CD4-positive, alpha-beta T cell treated with Interleukin-17A for 1 hour (primary cell): ENCODE results near the gene PLEKHA7.
"Not testable (repeated sequence)": the region's sequence is repeated elsewhere in the genome, so short reads cannot be mapped to it uniquely, and the experiment has no call there.

ENCODE experiments used
- DNase-seq: peaks from one replicate; pipeline ENCODE4 v3.0.0-alpha.2; 2020

PLEKHA7 gene

DNA sequence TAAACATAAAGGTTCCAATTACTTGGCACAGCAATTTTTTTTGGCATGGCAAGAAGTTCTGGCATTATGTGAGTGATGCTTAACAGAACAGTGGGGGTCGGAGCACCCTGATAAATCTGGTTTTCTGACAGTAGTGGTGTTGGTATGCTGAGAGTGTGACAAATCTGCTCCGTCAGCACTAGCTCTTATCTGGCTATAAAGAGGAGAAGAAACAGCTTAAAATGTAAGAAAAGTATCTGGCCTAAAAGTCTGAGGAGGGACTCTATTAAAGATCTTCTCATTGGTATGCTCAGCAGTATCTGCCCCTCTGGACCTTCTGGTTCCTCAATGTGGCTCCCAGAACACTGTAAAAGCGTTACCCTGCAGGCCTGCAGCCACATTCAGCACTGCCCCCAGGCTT is 137.4 kb downstream of the PLEKHA7 start:
- no peak for DNase-seq

DNA sequence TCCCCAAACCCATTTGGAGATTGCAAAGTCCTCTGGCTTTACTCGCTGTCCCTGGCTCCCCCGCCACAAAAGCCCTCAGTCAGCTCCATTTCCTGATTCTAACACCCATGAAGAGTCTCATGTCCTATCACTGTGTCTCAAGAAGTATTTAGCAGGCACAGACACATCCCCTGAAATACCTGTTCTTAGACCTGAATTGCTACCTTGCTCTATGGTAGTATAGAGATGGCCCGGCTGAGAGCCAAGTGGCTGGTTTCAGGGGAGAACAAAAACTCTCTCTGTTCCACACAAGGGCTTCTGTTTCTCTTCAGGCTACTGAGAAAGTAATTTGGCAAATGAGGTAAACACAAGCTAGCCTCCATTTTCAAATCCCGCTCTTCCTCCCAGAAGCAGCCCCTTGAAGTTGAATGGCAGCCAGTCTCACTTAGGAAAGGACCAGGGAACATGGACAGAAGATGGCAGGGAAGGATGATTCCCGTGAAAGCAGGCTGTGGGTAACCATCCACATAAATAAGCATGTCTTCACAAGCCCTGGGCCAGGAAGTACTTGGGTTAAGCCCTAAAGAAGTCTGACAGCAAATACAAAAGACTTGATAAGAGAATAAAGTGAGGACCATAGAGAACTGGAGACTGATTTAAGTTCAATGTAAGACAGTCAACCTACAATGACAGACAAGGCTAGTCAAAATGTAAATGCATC is 138.0 kb downstream of the PLEKHA7 start:
- DNase-seq: no peak

DNA sequence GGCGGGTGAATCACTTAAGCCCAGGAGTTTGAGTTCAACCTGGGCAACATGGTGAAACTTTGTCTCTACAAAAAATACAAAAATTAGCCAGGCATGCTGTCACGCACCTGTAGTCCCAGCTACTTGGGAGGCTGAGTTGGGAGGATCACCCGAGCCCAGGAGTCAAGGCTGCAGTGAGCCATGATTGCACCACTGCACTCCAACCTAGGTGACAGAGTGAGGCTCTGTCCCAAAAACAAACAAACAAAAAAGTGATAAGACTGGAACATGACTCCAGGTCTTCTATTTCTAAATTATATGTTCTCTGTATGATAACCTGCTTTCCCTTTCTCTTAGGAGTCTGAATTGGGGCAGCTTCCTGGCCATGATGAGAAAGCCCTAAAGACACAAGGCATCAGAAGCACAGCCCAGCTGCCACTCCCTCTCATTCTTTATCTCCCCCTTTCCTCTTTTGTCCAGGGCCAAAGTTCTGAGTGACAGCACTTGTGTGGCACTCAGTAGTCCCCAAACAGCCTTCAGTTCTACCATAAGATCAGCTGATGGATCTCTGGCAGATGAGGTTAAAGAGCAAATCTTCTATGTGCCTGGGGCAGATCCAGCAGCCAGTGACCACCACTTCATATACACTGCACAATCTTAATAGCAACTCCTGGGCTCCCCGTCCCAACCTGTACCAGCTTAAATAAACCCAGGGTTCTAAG is 139.8 kb downstream of the PLEKHA7 start:
- no peak for DNase-seq

DNA sequence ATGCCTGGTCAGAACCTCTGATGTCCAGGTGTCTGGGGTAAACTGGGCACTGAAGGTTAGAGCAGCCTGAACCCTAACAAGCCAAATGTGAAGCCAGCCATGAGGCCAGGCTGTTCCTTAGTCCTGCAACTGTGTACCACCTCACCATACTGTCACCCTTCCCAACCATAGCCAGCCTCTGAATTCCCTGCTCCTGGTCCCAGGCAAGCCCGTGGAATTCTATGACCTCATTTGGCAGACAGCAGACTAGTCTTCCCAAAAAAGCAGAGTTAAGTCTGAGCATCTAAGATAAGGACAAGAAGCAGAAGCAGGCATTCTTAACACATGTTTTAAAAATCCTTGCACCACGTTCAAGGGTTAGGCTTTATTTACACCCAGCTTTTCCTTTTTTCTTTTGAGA is 140.9 kb downstream of the PLEKHA7 start:
- DNase-seq: no peak

DNA sequence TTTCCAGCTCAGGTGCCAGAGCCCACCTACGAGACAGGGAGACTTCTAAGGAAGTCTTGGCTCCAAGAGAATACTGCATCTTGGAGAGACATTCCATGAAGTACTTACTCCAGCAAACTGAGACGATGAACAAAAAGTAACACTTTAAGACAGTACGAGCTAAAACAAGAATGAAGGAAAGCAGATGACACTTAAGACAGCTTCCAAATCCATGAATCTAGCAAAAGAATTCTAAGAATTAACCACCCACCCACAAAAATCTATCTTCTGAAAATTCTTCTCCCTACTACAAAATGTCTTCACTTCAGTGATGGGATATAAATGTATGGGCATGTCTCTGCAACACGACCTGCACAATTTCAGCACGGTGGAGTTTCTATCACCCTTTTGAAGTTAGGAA is 142.8 kb downstream of the PLEKHA7 start:
- no peak for DNase-seq

DNA sequence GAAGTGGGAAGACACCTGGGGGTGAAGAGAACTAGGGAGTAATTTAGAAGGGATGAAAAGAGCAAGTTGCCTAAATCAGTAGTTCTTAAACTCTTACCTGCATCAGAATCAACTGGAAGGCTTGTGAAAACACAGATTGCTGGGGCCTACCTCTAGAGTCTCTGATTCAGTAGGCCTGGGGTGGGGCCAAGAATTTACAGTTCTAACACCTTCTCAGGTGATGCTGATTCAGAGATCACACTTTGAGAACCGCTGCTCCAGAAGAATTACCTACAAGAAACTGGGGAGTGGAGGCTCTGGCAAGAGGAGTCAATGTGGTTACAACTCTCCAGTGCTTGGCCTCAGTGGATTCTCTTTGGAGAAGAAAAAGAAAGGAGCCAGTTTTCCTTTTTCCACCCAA is 147.1 kb downstream of the PLEKHA7 start:
- DNase-seq: no peak

DNA sequence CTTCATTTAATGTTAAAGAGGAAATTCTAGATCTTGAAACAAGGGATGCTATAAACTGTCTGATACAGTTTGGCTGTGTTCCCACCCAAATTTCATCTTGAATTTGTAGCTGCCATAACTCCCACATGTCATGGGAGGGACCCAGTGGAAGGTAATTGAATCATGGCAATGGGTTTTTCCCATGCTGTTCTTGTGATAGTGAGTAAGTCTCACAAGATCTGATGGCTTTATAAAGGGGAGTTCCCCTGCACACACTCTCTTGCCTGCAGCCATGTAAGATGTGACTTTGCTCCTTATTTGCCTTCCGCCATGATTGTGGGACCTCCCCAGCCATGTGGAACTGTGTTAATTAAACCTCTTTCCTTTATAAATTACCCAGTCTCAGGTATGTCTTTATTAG is 149.8 kb downstream of the PLEKHA7 start:
- not testable (repeated sequence) for DNase-seq

DNA sequence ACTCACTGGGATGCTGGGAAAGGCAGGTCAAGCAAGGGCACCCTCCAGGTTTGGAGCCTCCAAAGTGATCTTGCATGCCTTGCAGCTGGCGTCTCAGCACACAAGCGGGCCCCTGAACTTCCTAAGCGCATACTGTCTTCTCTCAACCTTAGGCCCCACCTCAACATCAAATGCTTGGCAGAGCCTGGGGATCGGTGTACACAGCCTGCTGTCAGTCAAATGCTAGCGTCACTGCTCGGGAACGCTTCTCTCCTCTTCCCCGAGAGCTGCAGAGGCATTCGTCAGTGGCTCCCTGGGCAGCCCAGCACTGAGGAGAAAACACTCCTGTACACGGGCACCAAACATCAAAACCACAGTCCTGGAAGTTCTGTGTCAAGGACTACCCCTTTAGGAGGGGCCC is 150.8 kb downstream of the PLEKHA7 start:
- DNase-seq: no peak

DNA sequence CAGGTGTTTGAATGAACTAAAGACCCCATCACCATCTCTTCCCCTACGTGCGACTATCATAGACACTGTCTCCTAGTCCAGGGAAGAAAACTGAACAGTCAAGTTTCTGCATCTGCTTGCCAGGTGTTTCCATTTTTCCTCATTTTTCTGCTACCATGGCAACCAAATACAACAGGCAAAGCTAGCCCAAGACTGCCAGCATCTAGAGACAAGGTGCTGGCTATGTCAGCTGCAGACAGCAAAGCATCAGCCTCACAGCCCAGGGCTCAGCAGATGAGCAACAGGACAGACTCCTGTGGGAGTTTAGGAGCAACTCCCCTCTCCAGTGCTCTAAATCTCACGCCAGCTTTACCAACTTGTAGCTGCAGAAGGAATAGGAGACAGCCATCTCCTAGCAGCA is 151.5 kb downstream of the PLEKHA7 start:
- DNase-seq: no peak

DNA sequence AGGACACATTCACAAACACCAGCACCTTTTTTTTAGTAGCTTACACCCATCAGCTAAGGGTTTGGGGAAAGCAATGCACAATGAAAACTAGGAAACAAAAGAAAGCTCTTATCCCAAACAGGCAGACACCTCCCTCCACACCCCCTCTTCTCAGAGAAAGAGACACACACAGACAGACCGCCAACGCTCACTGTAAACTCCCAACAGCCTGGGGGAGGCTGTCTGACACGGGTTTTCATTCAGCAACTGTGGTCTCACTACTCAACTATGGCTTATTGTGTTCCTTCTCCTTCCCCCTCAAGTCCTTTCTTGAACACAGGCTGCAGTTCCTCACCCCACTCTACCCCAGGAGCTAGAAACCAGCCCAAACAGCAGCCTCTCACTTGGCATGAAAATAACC is 152.4 kb downstream of the PLEKHA7 start:
- no peak for DNase-seq

DNA sequence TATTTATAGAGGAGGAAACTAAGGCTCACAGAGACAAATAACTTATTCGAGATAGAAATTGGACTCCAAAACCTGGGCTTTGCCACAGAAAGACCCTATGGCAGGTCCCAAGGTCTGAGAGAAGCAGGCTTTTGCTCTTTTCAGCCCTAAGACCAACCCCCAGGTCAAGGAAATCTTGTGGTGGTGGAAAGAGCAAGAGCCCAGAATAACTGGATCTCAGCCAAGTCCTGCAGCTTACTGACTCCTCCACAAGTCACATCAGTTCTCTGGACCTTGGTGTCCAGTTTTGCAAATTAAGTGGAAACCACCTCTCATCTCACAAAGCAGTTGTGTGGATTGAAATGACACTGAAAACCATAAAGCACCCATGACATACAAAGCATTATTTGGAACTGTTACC is 153.6 kb downstream of the PLEKHA7 start:
- DNase-seq: no peak

DNA sequence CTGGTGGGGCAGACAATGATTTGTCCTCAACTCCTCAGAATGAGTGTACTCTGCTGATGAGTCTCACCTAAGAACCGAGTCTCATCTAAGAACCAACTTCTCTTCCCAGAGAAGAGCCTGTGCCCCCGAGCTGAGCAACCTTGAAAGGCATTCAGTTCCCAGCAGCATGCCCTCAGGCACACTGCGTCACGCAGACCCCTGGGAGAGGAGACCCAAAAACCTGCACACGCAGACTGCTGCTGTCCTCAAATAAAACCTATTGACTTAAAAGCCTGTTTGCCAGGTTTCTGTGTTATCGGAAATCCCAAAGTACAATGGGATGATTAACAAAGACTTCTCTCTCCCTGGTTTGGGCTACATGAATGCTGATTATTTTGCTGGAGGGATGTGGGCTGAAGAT is 154.6 kb downstream of the PLEKHA7 start:
- no peak for DNase-seq

DNA sequence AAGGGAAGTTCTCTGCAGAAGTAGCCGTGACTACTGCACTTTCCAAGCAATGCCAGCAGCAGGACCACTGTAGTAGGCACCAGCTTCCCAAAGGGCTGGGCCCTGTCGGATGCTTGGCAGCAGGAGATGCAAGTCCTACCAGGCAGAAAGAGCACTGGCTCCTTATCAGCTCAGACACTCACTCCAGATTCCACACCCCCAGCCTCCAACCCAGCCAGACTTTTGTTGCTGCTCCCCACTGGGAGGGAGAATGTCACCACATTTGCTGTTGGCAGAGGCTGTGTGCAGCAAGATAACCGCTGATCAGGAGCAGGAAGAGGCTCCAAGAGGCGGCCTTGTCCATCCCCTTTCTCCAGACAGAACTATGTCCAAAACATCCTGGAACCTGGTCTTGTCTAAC is 157.0 kb downstream of the PLEKHA7 start:
- DNase-seq: no peak

DNA sequence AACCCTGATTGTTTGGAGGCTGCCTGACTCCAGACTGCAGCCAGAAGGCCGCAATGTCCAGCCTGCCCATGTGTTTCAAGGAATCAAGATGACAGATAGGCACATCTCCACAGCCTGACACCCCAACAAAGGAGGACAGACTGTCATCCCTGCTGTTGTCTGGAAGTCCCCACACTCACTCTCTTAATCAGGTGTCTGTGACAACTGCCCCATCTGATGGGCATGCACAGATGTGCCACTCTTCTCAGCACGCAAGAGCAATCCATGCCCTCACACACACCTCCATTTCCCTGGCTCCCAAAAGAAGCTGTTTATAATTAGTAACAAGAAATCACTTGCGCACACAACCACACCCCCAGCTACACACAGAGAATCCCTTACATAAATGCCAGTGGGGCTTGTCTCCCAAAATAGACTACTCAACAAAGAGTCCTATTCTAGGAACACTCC is 158.2 kb downstream of the PLEKHA7 start:
- DNase-seq: no peak

DNA sequence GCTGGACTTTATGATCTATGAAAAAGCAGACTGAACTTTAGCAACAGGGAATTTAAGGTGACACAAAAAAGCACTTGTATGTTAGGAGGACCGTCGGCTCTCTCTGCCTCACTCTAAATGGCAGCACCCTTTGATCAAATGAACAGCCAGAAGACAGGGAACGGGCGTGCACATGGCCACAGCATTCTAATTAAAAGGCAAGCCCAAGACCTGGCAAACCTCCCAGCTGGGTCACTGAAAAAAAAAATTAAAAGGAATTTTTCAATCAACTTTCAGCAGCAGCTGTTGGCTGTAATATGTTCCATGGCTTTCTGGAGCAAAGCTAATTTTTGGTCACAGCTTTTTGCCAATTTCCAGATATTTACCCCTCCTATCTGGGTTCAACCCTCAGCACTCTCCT is 159.2 kb downstream of the PLEKHA7 start:
- no peak for DNase-seq

DNA sequence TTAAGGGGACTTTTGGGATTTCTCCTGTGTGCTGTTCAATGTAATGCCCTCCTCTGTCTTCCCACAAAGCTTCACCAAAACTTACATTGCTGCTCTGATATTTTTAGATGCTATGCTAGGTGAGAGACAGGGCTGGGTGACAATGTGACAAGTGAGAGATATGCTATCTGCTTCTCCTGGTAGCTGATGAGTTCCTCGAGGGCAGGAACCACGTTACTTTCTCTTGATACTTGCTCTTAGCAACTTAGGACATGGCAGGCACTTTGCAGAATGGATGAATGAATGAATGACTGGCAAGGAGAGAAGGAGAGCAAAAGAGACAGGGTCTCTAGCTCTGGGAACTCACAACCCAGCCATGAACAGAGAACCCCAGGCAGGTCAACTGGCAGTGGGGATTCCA is 160.4 kb downstream of the PLEKHA7 start:
- no peak for DNase-seq

DNA sequence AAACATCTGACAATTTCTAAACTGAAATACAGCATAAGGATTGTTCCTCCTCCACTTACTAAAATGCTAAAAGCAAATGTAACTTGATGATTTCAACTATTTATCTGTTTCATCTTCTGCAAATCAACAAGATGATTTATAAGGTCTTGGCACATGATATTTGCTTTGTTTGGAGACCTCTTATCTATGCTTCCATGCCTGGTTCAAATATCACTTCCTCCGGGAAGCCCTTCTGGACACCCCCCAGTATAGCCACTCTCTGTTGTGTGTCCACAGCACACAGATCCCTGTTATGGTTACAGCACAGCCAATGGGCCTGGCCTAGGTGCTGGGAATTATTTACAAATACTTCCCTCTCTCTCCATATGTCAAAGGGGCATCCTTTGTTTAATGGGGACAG is 160.9 kb downstream of the PLEKHA7 start:
- no peak for DNase-seq

DNA sequence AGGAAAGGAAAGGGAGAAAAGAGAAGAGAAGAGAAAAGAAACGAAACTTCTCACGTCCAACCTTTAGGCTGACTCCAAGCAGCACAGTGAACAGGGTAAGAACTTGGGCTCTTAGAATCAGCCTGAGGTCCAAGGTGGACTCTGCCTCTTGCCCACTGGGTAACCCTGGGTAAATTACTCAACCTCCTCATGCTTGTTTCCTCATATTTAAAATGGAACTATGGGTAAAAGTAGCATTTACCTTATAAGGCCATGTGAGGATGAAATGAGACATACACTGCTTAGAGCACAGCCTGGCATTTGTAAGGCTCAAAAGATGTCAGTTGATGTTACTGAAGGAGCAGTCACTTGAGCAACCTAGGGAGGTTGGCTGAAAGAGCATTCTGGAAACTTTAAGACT is 167.9 kb downstream of the PLEKHA7 start:
- DNase-seq: no peak

DNA sequence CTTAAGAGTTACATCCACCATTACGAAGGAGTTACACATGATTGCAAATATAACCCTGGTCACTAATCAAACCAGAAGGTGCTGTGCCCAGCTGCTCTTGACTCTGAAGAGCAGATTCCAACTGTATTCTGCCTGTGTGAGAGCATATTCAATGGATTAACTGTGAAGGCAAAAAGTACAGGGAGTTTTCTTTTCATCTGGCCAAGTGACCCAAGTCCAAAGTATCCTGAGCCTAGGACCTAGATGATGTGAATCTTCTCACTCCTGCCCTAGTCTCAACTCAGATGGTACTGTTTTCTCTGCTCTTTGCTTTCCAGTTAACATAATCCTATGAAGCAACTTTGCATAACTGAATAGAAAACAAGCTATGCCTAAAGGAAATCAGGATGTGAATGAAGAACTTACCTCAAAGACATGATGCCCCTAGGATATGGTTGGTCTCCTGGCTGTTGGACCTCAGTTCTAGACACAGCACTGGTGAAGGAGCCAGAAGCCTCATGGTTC is 169.9 kb downstream of the PLEKHA7 start:
- DNase-seq: no peak

DNA sequence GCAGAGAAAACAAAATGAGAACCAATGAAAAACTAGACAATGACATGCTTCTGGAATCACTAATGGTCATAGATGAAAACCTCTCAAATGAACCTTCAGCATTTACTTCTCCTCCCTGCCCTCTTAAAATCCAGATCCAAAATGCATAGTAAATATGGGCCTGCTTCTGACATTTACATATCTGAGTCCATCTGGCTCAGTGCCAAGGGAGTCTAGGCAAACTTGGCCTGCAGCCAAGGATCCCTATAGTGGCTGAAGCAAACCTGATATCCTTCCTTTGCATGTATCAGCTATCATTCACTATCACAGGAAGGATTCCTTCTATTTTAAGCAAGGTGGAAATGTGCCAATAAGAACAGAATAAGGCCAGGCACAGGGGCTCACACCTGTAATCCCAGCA is 170.9 kb downstream of the PLEKHA7 start:
- DNase-seq: no peak

DNA sequence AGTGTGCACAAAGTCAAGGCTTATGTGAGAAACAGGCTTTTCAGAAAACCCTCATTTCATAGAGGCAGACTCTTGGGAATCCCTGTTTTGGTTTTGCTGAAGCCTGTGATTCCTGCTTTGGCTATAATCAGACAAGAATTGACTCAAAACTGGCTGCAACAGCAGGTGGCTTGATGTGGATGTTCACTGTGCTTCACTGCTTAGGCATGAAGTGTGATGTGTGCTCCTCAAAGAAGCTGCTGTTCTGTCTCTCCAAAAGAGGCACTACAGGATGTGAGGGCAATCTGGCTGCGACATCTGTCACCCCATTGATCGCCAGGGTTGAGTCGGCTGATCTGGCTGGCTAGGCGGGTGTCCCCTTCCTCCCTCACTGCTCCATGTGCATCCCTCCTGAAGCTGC is 172.2 kb downstream of the PLEKHA7 start:
- DNase-seq: no peak

DNA sequence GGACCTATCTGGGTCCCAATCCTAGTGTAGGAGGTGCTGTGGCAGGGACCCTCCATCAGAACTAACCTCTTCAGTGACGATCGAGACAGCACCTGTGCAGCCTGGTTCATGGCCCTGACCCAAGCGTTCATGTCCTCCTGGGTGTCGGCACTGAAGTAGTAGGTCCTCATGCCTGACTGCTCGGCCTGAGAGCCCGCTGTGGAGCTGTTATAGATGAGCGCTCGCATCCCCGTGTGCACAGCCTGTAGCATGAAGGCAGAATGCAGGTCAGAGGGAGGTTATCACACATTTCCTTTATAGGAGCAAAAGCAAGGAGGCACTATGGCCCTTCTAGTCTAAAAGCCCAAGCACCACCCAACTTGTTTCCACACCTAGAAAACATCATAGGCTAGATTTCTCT is 172.7 kb downstream of the PLEKHA7 start:
- DNase-seq: no peak

DNA sequence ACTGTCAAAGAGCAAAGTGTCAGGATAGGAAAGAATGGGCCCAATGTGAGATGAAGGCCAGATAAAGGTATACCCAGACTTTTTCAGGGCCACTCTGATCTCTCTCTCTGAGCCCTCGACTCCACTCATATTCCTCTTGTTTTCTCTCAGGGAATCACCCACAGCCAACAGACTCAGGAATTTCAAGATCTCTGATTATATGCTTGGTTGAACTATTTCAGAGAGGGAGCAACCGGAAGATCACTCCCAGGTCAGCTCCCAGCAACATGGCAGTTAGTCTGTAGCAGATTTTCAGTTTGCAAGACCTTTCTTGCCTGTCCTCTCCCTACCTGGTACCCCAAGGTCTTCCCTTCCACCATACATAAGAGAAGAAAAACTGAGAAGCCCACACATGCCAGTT is 173.3 kb downstream of the PLEKHA7 start:
- no peak for DNase-seq

DNA sequence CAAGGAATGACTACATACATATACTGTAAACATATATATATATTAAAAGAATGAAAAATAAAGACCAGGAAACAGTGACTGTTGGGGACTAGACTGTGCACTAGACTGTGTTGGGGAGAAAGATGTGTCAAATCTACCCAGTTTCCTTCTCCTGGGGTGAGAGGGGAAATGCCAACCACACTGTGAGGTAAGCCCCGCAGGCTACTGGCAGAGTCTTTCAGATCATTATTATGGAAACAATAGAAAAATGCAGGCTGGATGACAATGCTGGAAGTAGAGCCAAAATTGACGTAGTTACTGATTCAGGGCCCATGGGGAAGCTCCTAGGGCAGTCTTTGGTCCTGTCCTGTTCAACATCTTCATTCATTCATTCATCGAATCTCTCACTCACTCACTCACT is 174.4 kb downstream of the PLEKHA7 start:
- DNase-seq: no peak

DNA sequence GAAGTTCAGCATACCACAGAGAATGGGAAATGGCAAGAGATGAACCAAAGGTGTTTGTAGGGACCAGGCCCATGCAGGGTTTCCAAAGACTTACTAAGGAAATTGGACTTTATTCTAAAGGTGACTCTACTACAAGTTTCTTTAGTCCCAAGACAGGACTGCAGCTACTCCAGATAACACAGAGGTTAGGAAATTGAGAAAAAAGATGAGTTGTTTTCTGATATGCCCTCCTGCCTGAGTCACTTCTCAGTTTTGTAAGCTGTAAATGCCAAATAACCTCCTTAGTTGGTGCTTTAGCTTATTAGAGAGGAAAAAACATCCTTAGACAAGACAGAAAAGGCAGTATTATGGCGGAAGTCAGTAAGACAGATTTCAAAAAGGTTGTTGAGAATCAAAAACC is 179.8 kb downstream of the PLEKHA7 start:
- no peak for DNase-seq
